ENCODE data around the gene EDEM2.

DNA sequence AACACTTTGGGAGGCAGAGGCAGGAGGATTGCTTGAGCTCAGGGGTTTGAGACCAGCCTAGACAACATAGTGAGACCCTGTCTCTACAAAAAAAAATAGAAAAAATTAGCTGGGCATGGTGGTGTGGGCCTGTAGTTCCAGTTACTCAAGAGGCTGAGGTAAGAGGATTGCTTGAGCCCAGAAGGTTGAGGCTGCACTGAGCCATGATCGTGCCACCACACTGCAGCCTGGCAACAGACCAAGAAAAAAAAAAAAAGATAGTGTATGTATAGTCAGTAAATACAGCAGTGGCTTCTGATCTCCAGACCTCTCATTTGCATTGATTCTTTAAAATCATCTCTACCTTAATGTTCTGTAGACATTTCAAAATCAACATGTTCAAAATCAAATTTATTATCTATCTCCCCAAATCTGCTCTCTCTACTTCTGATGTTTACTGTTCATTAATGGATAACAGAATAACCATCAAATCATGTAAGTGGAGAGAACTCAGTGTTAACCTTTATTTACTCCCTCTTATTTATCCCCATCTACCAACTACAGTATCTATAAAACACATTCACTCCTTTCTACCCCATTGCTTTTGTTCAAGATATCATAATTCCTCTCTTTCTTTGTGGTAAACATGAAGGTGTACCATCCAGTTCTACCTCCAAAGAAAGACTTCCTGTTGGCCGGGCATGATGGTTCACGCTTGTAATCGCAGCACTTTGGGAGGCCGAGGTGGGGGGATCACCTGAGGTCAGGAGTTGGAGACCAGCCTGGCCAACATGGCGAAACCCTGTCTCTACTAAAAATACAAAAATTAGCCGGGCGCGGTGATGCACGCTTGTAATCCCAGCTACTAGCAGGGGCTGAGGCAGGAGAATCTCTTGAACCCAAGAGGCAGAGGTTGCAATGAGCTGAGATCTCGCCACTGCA lies 32.4 kb upstream of the EDEM2 start:
- no peak for TF ChIP-seq EZH2 (IDR thresholded peaks at IDR 0.05; ENCODE audit: borderline replicate concordance, low read depth, low read length, severe bottlenecking)
- TF ChIP-seq, protein P1, sequence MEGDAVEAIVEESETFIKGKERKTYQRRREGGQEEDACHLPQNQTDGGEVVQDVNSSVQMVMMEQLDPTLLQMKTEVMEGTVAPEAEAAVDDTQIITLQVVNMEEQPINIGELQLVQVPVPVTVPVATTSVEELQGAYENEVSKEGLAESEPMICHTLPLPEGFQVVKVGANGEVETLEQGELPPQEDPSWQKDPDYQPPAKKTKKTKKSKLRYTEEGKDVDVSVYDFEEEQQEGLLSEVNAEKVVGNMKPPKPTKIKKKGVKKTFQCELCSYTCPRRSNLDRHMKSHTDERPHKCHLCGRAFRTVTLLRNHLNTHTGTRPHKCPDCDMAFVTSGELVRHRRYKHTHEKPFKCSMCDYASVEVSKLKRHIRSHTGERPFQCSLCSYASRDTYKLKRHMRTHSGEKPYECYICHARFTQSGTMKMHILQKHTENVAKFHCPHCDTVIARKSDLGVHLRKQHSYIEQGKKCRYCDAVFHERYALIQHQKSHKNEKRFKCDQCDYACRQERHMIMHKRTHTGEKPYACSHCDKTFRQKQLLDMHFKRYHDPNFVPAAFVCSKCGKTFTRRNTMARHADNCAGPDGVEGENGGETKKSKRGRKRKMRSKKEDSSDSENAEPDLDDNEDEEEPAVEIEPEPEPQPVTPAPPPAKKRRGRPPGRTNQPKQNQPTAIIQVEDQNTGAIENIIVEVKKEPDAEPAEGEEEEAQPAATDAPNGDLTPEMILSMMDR (IDR thresholded peaks at IDR 0.05; ENCODE audit: borderline replicate concordance, extremely low read depth, low read length, poor library complexity, severe bottlenecking): no peak
